ENCODE measurements around the gene WWOX. TPM values are rescaled to one million over a fixed set of nuclear protein-coding genes. Genes with fewer than 3 reads are reported as not detected.

Gene WWOX
- total and polyA plus RNA-seq, 2 of the 8 experiments (the other 6 are each of a cell fraction or from before 2014, with no cell fraction given) = 5.4 to 16.7 TPM

GRCh38 chr16:78228704-78229103 lies 129.2 kb downstream of the WWOX start (continued):
- TF ChIP-seq CHD7 (IDR thresholded peaks at IDR 0.05; ENCODE audit: insufficient replicate concordance, low read length) = no peak
- no peak for TF ChIP-seq NANOG (IDR thresholded peaks at IDR 0.05; ENCODE audit: insufficient read depth, low read depth, low read length, poor library complexity, severe bottlenecking)
- no peak for TF ChIP-seq KDM1A (IDR thresholded peaks at IDR 0.05; ENCODE audit: borderline replicate concordance, low read length)
- TF ChIP-seq EZH2 (IDR thresholded peaks at IDR 0.05; ENCODE audit: low read depth, low read length, severe bottlenecking) = no peak
- TF ChIP-seq EP300 (IDR thresholded peaks at IDR 0.05; ENCODE audit: borderline replicate concordance in 1 of 2, low read depth in 2 of 2, low read length in 2 of 2) = no peak
- TF ChIP-seq RAD21 (IDR thresholded peaks at IDR 0.05 in 1 of 2, conservative IDR thresholded peaks at IDR 0.05 in 1 of 2; ENCODE audit: low read depth in 2 of 2, low read length in 2 of 2) = no peak
- TF ChIP-seq RFX5 (IDR thresholded peaks at IDR 0.05; ENCODE audit: borderline replicate concordance, low read depth, low read length) = no peak

Measured in H1 (cell line).